GM12892 (cell line): ENCODE results near the gene SYNE1.

Experiments
- POLR2A ChIP-seq: IDR thresholded peaks from 2 replicates; pipeline ENCODE4 v1.6.1; 2011; ENCODE audit warnings: low read depth, low read length, control low read depth
- POLR2AphosphoS5 ChIP-seq: IDR thresholded peaks from 2 replicates; pipeline ENCODE4 v1.6.1; 2011; ENCODE audit warnings: low read depth, low read length, control low read depth

DNA sequence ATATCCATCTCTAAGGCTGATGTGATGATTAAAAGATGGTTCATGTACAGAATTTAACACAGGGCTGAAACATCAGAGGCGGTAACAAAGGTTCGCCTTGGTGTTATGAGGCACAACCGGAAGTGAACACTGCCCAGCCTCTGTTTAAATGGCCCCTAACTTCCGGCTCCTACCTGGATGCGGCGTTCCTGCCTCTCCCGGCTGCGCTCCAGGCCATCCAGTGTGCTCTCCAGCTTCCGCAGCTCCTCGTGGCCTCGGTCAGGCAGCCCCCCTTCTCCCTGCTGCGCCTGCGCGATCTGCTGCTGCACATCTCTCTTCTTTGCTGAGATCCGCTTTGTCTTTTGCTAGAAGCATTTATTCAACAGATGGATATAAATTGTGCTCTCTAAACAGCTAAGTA, 195.3 kb downstream of the SYNE1 start:
- TF ChIP-seq POLR2A (no peak), POLR2AphosphoS5 (no peak)
